Endothelial cell of umbilical vein (primary cell): Measurements from ENCODE around the gene FGF12.

Experiments
- EZH2 ChIP-seq: IDR thresholded peaks from 2 replicates; pipeline ENCODE4 v1.6.1; 2012; ENCODE audit warnings: borderline replicate concordance, low read depth, mild to moderate bottlenecking, moderate library complexity, low read length, inconsistent platforms; ENCODE audit not compliant: severe bottlenecking
- FOS ChIP-seq: IDR thresholded peaks from 2 replicates; pipeline ENCODE4 v1.6.1; 2011; ENCODE audit warnings: mild to moderate bottlenecking, low read length, moderate library complexity, borderline replicate concordance; ENCODE audit not compliant: insufficient read depth
- JUN ChIP-seq: IDR thresholded peaks from 2 replicates; pipeline ENCODE4 v1.6.1; 2011; ENCODE audit warnings: borderline replicate concordance, low read depth; ENCODE audit not compliant: insufficient read length, insufficient read depth
- MYC ChIP-seq: IDR thresholded peaks from one replicate; pipeline ENCODE4 v1.6.1; 2011; ENCODE audit warnings: mild to moderate bottlenecking, low read depth, low read length
- POLR2A ChIP-seq: IDR thresholded peaks from 2 replicates; pipeline ENCODE4 v1.6.1; 2012; ENCODE audit warnings: low read depth, mild to moderate bottlenecking, control low read depth, low read length
- POLR2AphosphoS5 ChIP-seq: IDR thresholded peaks from 2 replicates; pipeline ENCODE4 v1.6.1; 2012; ENCODE audit warnings: low read depth, mild to moderate bottlenecking, control low read depth, low read length, moderate library complexity; ENCODE audit not compliant: insufficient read depth
- TF ChIP-seq, protein P1 (sequence below), 2 donors: IDR thresholded peaks; 1 replicate in 1 of 2; 2 replicates in 1 of 2; pipeline ENCODE4 v1.5.1; 2011; ENCODE audit warnings: low read length in 2 of 2, mild to moderate bottlenecking in 2 of 2, moderate library complexity in 2 of 2, control low read depth in 1 of 2, inconsistent platforms in 1 of 2, low read depth in 1 of 2; ENCODE audit not compliant: insufficient read depth in 1 of 2; ENCODE audit errors: extremely low read depth in 1 of 2
- TF ChIP-seq, protein P2 (sequence below): IDR thresholded peaks from 2 replicates; pipeline ENCODE4 v1.6.1; 2011; ENCODE audit not compliant: insufficient read depth, insufficient read length

DNA sequence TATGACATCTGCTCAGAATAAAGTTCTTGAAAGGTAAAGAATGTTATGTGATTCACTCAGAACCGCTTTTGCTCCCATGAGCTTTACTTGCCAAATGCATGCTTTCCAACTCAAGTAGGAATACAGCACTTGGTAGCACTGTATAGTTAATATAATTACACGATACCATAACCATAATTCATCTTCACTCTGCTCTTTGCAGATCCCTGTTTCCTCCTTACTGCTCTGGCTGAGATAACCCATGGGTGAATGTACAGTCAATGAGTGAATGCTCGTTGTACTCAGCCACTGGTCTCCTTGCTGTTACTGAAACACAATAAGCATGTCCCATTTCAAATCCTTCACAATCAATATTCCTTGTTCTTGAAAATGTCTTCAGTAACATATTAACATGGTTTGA lies 550.0 kb downstream of the FGF12 start:
- TF ChIP-seq POLR2A (no peak), MYC (no peak), POLR2AphosphoS5 (no peak), EZH2 (no peak), JUN (no peak), FOS (no peak)
- TF ChIP-seq, protein P1, sequence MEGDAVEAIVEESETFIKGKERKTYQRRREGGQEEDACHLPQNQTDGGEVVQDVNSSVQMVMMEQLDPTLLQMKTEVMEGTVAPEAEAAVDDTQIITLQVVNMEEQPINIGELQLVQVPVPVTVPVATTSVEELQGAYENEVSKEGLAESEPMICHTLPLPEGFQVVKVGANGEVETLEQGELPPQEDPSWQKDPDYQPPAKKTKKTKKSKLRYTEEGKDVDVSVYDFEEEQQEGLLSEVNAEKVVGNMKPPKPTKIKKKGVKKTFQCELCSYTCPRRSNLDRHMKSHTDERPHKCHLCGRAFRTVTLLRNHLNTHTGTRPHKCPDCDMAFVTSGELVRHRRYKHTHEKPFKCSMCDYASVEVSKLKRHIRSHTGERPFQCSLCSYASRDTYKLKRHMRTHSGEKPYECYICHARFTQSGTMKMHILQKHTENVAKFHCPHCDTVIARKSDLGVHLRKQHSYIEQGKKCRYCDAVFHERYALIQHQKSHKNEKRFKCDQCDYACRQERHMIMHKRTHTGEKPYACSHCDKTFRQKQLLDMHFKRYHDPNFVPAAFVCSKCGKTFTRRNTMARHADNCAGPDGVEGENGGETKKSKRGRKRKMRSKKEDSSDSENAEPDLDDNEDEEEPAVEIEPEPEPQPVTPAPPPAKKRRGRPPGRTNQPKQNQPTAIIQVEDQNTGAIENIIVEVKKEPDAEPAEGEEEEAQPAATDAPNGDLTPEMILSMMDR (IDR thresholded peaks at IDR 0.05; ENCODE audit: extremely low read depth in 1 of 2, insufficient read depth in 1 of 2, low read depth in 1 of 2, low read length in 2 of 2): no peak
- TF ChIP-seq, protein P2, sequence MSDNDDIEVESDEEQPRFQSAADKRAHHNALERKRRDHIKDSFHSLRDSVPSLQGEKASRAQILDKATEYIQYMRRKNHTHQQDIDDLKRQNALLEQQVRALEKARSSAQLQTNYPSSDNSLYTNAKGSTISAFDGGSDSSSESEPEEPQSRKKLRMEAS: no peak
